ENCODE measurements around the gene FARS2.
"Not testable (repeated sequence)": the region's sequence is repeated elsewhere in the genome, so short reads cannot be mapped to it uniquely, and the experiment has no call there.

The FARS2 gene

DNA sequence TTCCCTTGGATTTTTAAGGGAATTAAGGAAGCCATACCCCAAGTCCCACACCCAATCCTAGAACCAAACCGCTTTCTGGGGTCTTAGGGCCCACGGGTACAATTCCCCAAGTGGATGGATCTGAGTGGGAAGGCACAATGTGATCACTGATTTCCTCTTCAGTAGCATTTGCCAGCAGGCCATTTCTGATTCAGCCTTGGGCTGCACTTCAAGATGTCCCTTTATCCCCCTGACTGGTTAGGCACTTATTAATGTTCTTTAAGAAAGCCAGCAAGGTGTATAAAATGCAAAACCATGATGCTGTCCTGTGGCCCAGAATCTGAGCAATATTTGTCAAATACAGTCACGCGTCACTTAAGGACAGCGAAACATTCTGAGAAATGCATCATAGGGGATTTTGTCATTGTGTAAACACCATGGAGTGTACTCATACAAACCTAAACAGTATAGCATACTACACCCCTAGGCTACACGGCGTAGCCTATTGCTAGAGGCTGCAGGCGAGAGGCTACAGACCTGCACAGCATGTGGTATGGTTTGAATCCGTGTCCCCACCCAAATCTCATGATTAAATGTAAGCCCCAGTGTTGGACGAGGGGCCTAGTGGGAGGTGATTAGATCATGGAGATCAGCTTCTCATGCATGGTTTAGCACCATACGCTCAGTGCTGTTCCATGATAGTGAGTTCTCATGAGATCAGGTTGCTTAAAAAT lies 511.3 kb downstream of the FARS2 start:
- no peak for DNase-seq

DNA sequence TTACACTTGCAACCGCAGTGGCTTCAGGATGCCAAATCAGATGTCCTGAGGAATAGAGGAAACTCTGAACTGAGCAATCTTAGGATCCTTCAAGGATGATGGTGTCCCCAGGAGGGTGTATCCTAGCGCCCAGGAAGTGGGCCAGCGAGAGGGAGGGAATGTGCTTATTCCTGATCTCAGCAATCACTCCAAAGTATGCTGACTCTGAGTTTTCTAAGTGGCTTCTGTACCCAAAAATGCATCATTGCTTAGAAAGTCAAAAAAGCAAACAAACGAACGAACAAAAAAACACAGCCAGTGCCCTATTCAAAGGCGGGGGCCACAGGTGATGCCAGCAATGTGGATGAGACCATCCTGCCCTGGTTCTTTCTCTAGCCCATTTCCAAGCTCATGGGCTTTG lies 514.8 kb downstream of the FARS2 start:
- DNase-seq = no peak

DNA sequence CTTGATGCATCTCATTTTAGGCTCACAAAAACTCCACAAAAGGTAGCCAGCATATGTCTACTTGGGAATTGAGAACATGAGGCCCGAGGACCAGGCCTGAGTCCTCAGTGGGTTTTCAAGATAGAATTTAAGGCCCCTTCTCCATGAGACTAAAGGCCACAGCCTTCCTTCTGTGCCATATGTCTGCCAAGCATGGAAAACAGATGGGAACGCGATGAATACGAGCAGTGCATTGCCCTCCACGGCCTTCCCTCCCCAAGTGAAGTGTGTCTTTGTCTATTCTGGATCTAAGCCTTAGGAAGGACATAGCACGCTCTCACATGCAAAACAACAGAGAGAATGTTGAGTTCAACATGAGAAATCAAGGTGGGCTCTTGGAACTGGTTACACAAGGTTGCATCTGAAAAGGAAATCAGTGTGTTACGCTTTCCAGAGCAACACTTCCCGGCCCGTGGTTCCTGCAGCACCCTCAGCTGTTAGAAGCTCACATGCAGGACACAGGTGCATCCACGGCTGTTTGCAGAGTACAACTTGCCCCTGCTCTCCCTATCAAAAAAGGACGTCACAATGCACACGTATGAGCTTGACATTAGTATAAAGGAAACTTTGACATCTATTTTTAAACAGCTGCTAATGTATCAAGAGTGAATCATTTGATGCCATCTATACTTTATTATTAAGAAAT lies 515.5 kb downstream of the FARS2 start:
- DNase-seq = no peak

DNA sequence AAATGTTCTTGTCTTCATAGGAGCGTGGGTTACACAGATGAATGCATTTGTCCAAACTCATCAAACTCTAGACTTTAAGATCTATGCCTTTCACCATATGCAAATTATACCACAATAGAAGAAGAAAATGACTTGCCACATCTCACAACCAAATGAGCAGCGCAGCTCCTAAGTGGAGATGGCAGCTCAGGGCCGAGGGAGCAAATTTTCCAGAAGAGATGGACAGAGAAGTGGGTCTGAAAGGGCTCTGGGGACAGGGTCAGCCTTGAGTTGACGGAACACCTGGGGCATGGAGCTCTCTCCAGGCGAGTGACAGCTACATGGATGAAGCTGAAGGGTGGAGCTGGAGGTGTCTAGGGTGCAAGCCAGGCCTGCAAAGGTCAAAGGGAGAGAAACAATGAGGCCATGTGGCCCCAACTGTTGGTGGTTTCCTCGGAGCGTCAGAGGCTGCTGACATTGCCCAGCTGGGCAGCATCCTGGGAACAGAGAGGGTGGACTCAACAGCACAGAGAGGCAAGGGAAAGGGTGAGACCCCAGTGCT lies 517.1 kb downstream of the FARS2 start:
- DNase-seq = no peak

DNA sequence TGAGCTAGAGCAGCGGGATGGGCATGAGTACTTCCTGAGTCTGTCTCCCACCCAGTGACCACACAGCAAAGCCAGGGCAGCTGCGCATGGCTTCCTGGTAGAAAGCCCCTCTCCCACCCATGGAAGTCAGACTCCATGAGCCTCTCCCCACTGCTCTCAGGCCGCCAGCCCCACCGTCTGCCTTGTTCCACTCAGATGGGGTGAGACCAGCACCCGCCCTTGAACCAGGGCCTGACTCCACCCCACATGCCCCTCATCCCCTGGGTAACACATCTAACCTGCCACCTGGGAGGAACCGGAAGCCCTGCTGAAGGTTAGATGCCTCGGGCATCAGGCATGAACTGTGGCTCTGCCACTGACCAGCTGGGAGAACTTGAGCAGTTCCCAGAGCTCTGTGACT lies 517.6 kb downstream of the FARS2 start:
- DNase-seq = no peak

DNA sequence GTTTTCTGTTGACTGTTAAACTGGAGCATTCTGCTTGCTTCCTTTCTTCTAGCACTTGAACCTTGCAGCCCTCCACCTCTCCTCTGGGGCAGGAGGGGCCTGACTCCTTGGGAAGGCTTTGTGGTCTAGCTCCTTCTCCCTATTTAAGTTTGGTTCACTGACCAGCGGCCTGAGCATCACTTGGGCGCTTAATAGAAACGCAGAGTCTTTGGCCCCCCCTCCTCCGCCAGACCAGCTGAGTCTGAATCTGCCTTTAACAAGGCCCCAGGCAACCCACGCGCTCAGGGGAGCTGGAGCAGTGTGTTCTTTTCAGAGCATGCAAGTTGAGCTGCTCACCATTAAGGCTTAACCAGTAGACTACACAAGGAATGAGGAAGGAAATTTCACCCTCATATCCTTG lies 519.7 kb downstream of the FARS2 start:
- DNase-seq = no peak

DNA sequence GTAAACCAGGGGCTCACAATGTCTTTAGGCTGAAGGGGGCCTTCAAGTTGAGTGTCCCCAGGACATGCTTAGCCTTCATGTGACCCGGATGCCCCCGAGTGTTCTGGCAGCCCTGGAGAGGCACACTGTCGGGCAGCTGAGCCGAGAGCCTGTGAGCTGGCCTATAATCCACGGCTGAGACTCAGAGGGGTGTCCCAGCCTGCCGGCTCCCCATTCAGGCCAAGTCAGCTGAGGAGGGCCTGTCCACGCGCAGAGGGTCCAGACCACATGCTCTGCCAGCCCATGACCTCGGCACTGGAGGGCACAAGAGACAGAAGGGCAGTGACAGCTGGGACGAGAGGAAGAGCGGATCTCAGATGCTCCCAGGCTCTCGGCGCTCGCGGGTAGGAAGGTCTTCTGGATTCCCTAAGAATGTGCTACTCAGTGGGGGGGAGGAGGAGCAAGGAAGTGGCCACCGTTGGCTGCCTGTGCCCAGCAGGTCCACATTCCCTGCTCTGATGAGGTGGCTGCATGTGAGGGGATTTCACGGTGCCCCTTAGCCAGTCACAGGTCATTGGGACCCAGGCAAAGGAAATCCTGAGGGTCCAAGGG lies 520.7 kb downstream of the FARS2 start:
- DNase-seq = no peak

DNA sequence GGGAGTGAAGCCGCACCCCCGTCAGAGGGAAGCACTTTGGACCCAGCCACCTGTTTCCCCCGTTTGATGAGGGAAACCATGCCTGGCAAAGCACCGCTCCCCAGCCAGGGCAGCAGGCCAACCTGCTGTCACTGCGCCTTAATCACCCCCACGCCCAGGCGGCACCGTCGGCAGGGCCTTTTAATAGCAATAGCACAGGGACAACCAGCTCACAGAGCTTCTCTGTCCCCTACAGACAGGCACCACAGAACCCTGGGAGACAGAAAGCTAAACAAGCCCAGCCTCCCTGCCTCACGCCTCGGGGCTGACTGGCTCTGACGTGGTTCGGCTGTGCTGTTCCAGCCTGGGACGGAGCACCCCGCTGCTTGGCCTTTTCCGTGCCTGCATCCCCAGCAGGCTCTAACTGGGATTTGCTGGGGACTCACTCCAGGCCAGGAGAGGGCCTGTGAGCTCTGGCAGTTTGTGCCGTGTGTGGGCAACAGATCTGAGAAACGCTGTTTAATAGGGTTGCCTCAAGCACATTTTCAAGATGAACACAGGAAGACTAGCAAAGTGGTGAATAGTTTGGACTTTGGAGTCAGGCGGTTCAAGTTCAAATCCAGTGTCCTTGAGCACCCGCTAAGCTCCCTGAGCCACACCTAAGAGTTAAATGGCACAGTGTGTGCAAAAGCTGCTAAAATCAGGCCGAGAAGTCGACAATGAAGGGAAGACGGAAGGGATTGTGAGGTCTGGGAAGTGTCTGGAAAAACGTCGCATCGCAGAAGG lies 521.7 kb downstream of the FARS2 start:
- peak; percentile 26 for DNase-seq

DNA sequence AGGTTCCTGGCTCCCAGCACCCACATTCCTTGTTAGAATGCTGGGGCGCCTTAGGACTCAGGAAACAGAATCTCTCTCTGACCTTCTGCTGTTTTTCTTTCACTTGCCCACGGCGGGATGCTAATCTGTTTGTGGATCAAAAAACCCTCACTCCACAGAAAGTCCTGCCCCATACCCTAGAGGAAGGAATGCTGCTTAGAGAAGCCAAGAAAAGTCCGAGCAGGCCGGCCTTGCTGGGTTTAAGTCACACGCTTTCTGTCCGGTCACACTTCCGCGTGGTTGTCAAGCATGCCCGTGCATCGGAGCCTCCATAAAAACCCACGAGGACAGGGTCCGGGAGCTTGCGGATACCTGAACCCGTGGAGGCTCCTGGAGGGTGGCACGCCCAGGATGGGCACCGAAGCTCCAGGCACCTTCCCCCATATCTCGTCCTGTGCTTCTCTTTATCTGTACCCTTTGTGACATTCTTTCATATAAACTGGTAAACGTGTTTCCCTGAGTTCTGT lies 522.3 kb downstream of the FARS2 start:
- no peak for DNase-seq

DNA sequence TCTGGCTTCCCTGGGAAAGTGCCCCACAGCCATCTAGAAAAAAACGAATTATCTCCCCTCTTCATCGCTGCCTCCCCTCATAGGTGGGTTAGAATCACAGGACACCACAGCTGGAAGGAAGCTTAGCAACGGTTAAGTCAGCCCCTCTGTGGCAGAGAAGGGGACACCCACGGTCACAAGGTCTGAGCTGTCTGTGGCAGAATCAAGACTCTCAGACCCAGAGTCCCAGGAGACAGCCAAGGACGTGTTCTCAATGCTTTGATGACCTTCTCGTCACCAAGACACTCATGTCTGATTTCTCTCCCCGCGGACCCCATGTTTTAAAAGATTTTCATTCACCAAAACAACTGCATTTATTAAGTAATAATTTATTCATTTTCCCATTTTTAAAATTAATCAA lies 523.9 kb downstream of the FARS2 start:
- DNase-seq = no peak

DNA sequence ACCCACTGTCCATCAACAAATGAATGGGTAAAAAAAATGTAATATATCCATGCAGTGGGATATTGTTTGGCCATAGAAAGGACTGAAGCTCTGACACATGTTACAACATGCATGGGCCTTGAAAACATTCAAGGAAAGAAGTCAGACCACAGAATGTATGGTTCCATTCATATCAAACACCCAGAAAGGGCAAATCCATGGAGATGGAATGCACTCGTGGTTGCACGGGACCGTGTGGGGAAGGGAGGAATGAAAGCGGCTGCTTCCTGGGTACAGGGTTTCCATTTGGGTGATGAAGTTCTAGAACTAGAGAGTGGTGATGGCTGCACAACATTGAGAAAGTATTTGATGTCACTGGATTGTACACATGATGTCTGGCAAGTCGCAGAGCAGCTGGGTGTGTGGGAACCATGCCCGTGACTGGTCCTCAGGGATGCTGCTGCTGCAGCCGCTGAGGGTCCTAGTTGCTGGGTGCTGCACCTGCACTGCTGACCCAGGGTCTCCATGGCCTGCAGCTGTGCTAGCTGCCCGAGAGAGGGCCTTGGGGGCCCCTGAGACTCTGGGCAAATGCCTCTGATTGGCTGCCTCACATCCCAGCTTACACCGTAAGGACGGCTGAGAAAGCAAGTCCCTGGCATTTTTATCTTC lies 525.1 kb downstream of the FARS2 start:
- DNase-seq = no peak

DNA sequence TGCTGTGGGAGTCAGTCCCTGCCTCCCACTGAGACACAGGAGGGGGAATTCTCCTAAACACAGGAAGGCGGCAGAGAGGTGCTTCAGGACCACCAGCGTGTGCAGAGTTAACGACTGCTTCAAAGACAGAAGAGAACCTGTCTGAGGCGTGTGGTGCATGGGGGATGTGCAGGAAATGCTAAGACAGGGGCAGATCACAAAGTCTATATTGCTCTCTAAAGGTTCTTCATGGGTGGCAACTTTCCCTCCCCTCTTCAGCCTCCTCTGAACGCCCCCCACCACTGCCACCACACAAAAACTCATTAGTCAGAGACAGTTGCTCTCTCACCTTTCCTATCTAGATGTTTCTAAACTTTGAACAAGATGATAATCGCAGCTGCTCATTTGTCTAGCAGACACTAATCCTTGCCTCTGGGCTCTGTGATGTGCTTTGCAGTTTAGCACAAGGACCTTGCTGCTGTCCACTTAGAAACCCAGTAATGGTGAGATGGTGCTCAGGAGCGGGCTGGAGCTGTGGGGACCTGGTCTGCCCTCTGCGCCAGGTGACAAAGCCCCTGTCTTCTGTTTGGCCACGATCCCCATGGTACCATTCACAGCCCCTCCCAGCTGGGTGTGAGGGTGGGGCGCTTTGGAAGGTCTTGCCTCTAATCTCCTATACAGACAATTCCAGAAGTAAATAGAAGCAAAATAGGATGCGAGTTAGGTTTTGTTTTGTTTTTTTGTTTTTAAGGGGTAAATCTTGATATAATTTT lies 525.8 kb downstream of the FARS2 start:
- DNase-seq = no peak

DNA sequence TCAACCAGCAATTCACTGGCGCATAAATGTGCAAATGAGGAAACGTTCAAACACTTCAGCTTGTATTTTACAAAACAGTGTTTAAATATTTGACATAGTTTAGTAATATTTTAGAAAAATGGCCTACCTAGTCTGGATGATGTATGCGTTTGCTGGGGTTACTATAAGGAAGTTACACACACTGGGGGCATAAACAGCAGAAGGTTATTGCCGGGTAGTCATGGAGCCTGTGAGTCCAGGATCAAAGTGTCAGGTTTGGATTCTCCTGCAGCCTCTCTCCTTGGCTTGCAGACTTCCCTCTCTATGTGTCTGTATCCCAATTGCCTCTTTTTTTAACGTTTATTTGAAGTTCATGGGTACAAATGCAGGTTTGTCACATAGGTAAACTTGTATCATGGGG lies 528.1 kb downstream of the FARS2 start:
- DNase-seq = not testable (repeated sequence)

DNA sequence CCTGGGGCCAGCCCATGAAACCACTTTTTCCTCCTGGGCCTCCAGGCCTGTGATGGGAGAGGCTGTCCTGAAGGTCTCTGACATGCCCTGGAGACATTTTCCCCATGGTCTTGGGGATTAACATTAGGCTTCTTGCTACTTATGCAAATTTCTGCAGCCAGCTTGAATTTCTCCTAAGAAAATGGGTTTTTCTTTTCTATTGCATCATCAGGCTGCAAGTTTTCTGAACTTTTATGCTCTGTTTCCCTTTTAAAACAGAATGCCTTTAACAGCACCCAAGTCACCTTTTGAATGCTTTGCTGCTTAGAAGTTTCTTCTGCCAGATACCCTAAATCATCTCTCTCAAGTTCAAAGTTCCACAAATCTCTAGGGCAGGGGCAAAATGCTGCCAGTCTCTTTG lies 535.2 kb downstream of the FARS2 start:
- DNase-seq = not testable (repeated sequence)

DNA sequence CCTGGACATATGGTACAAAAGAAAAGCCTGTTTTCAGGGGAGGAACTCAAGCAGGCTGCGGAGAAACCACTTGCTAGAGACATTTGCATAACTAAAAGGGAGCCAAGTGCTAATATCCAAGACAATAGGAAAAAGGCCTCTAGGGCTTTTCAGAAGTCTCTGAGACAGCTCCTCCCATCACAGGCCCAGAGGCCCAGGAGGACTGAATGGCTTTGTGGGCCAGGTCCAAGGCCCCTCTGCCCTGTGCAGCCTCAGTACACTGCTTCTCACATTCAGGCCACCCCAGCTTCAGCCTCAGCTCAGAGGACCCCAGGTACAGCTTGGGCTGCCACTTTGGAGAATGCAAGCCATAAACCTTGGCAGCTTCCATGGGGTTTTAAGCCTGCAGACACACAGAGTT lies 545.1 kb downstream of the FARS2 start:
- not testable (repeated sequence) for DNase-seq

DNA sequence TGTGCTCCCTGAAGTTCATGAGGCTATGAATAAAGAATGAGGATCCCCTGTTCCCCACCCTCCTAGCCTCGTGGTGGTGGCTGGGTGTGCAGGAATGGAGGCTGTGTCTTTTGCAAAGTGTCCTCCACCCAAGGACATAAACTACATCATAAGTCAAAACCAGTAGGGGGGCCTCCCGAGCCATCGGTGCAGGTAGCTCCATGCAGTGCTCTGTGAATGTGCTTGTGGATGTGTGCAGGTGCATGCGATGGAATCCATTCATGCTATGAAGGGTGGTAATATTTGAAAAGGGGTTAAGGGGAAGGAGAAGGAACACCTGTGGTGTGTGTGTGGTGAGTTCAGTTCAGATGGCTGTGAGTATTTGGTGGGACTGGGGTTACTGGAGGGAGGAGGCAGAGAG lies 548.1 kb downstream of the FARS2 start:
- no peak for DNase-seq

DNA sequence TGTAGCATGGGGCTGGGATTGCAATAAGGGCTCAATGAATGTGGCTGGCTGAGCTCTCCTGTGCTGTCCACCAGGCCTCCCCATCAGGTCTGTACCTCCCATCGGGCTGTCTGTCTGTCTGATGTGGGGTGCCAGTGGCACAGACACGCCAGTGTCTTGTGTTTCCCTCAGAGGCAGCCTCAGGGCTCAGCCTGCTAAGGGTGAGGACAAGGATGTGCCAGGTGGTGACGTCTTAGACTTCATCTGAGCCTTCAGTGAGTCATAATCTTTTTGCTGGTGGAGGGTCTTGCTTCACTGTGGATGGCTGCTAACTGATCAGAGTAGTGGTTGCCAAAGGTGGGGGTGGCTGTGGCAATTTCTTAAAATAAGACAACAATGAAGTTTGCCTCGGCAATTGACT lies 550.7 kb downstream of the FARS2 start:
- no peak for DNase-seq

DNA sequence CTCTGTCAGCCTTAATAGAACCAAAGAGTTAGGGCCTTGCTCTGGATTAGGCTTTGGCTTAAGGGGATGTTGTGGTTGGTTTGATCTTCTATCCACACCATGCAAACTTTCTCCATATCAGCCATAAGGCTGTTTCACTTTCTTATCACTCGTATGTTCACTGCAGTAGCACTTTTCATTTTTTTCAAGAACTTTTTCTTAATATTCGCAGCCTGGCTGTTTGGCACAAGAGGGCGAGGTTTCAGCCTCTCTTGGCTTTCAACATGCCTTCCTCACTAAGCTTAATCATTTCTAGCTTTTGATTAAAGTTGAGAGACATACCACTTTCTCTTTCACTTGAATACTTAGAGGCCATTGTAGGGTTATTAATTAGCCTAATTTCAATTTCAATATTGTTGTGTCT lies 552.3 kb downstream of the FARS2 start:
- DNase-seq = no peak

DNA sequence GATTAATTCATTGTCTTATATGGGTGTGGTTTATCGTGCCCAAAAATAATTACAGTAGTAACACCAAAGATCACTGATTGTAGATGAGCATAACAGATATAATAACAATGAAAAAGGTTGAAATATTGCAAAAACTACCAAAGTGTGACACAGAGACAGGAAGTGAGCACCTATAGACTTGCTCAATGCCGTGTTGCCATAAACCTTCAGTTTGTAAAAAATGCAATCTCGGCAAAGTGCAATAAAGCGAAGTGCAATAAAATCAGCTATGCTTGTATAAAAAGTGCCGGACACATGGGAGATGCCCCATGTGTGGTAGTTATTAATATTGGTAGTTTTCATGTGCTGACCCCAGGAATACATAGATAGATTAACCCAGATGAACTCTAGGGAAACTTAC lies 552.8 kb downstream of the FARS2 start:
- DNase-seq = no peak

DNA sequence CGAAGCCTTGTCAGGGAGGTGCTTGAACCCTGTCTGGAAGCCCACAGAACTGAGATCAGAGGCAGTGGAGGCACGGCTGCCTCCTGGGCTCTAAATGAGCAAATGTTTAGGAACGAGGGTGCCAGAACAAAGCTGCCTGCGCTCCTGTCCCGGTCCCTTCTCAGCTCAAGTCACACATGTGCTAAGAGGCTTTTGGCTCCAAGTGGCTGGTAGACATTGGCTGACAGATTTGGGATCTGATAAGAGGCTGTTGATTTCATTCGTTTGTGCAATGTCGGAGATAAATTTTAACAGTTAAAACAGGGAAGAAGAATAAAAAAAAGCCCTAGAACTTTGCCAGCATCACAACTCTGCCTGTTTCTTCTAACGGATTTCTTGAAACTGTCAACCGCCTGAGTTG lies 553.6 kb downstream of the FARS2 start:
- no peak for DNase-seq

DNA sequence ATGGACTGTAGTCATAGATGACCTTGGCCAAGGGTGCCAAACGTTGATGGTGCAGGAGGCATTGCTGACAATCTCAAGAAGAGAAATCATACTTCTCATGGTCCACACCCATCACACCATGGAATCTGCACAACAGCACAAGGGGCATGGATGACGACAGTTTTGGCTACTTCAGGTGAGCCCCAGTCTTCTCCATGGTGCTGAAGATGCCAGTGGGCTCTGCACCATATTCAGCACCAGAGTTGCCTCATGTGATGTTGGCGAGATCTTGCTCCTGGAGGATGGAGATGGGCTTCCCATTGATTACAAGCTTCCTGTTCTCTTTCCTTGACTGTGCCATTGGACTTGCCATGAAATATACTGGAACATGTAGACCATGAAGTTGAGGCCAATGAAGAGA lies 556.6 kb downstream of the FARS2 start:
- DNase-seq = no peak

DNA sequence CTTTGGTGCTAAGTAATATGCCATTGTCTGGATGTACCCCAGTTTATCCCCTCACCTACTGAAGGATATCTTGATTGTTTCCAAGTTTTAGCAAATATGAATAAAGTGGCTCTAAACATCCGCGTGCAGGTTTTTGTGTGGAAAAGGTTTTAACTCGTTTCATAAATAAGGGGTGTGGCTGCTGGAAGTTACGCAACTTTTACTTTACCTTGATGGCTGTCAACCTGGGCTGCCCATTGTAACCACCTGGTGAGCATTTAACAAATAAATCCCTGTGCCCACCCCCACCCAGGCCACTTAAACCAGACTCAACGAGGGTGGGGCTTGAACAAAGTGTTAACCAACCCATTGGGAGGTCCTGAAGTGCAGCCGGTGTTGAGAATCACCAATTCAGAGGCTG lies 557.6 kb downstream of the FARS2 start:
- no peak for DNase-seq

All from NCI-H510A treated with DMSO at 0.1 percent for 48 hours (cell line).